Natural killer cell (primary cell): ENCODE data around the gene AVPI1. TPM values are rescaled to one million over a fixed set of nuclear protein-coding genes. Genes with fewer than 3 reads are reported as not detected.
A peak's percentile ranks its signal among the peaks of the same experiment; 100 is the strongest.
"Not testable (repeated sequence)": the region's sequence is repeated elsewhere in the genome, so short reads cannot be mapped to it uniquely, and the experiment has no call there.

Source experiments
- ATAC-seq, 3 donors: fragments of 150-1000 bp in 2 of 3; fragments of 200-7000 bp in 1 of 3; cut with Tn5 transposase; 1 replicate in 1 of 3; 2 replicates in 2 of 3; pipeline ENCODE4 v1.10.0; 2021; ENCODE audit warnings: mild to moderate bottlenecking in 2 of 3, moderate library complexity in 2 of 3
- DNase-seq, 2 donors: peaks; one replicate each; pipeline versions ENCODE4 v3.0.0 to v3.0.0-alpha.2; 2013 to 2021; ENCODE audit warnings: mixed read lengths in 1 of 2
- H3K27ac ChIP-seq: one replicate; pipeline ENCODE4 v1.5.1; 2013; ENCODE audit warnings: mild to moderate bottlenecking, low read length
- H3K27me3 ChIP-seq: one replicate; pipeline ENCODE4 v1.6.1; 2013; ENCODE audit warnings: low read length; ENCODE audit not compliant: control insufficient read depth, insufficient read depth
- H3K36me3 ChIP-seq: one replicate; pipeline ENCODE4 v1.6.1; 2013; ENCODE audit warnings: low read length; ENCODE audit not compliant: control insufficient read depth, insufficient read depth
- H3K4me1 ChIP-seq: one replicate; pipeline ENCODE4 v1.6.1; 2013; ENCODE audit warnings: low read length; ENCODE audit not compliant: control insufficient read depth, insufficient read depth
- H3K4me3 ChIP-seq: one replicate; pipeline ENCODE4 v1.5.1; 2013; ENCODE audit warnings: low read length
- H3K9me3 ChIP-seq: one replicate; pipeline ENCODE4 v1.6.1; 2013; ENCODE audit warnings: low read length; ENCODE audit not compliant: control insufficient read depth, insufficient read depth
- H3K27ac Mint-ChIP-seq, 2 donors: one replicate each; pipeline ENCODE4 v1.8.0; 2022; ENCODE audit warnings: mild to moderate bottlenecking in 2 of 2, mixed read lengths in 2 of 2, moderate library complexity in 1 of 2
- H3K27me3 Mint-ChIP-seq, 2 donors: one replicate each; pipeline ENCODE4 v1.8.0; 2022; ENCODE audit warnings: low read depth in 2 of 2, mixed read lengths in 2 of 2
- H3K36me3 Mint-ChIP-seq: one replicate; pipeline ENCODE4 v1.8.0; 2022; ENCODE audit warnings: mixed read lengths
- H3K4me1 Mint-ChIP-seq, 2 donors: one replicate each; pipeline ENCODE4 v1.8.0; 2022; ENCODE audit warnings: mixed read lengths in 2 of 2
- H3K4me3 Mint-ChIP-seq: one replicate; pipeline ENCODE4 v1.8.0; 2022; ENCODE audit warnings: mild to moderate bottlenecking, moderate library complexity, mixed read lengths
- H3K9me3 Mint-ChIP-seq, 2 donors: one replicate each; pipeline ENCODE4 v1.8.0; 2022; ENCODE audit warnings: mixed read lengths in 2 of 2
- WGBS: methylation state at CpG from one replicate; pipeline ENCODE4 v1.1.7; 2013; ENCODE audit warnings: missing lambda C conversion rate; ENCODE audit not compliant: insufficient coverage; 5-methylcytosine and 5-hydroxymethylcytosine counted together
- intact Hi-C: fragments of 100-400 bp; cut with micrococcal nuclease; formaldehyde crosslinking; loops from one replicate; pipeline ENCODE4 v1.14.2; 2022
- total RNA-seq, 4 donors: library from RNA; stranded (reverse); fragments of 120-200 nt in 1 of 4; gene quantifications; one replicate each; pipeline versions ENCODE4 v1.2.3 to v1.2.4, GENCODE V29; 2013 to 2022
- TF ChIP-seq, protein P1 (sequence below): fragments of 200-600 bp; IDR thresholded peaks from one replicate; pipeline ENCODE4 v1.8.0; 2022; ENCODE audit warnings: antibody characterized with exemption

AVPI1 gene
- total RNA-seq, 3 donors from 2014 or later (not counting 1 experiment from before 2014, with no cell fraction given) = 6.1 to 8.4 (median 6.8) TPM

DNA sequence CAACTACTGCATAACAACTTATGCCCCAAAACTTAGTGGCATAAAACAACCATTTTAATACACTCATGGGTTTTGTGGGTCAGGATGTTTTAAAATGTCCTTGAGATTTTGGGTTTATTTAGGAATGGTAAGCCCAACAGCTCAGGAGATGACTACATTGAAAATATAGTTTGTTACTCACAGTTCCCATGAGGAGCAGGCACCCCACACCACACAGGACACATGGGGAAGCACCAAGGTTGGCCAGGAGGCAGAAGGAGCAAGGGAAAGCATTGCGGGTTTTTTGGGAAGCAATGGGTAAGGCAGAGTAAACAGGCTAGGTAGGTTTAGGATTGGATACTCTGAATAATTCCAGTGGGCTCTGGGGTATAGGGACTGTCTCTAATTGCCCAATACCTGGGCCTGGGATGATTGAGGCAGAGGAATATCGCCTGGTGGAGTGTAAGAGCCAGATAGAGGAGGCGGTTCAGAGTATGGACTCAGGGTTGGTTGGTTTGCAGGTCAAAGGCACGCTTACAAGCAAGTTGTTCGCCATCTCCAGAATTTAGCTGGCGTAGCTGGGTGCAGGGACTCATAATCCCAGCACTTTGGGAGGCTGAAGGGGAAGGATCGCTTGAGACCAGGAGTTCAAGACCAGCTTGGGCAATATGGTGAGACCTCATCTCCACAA lies 16.5 kb upstream of the AVPI1 start:
- Histone ChIP-seq H3K36me3 (no peaks in the 10 kb centered on the region), H3K27ac (no peak overlapping the region), H3K4me3 (no peak overlapping the region), H3K9me3 (no peaks in the 10 kb centered on the region), H3K27me3 (no peaks in the 10 kb centered on the region), H3K4me1 (peaks cover 3% of the 10 kb centered on the region)
- DNase-seq = no peak
- Mint-ChIP-seq H3K36me3 (no peaks in the 10 kb centered on the region), H3K9me3 (no peaks in the 10 kb centered on the region), H3K4me3 (no peak overlapping the region), H3K27ac (no peak overlapping the region), H3K27me3 (peaks cover 0 to 7% of the 10 kb centered on the region in 2 donors), H3K4me1 (peaks cover 6 to 7% of the 10 kb centered on the region in 2 donors)
- ATAC-seq = no peak
- intact Hi-C loops = loop anchor here (5.0 kb wide), 1 partner anchor 339 kb away; no protein-coding TSS in a partner anchor
- WGBS = 85% methylated on average over 7 of the region's 7 CpGs
- TF ChIP-seq, protein P1, sequence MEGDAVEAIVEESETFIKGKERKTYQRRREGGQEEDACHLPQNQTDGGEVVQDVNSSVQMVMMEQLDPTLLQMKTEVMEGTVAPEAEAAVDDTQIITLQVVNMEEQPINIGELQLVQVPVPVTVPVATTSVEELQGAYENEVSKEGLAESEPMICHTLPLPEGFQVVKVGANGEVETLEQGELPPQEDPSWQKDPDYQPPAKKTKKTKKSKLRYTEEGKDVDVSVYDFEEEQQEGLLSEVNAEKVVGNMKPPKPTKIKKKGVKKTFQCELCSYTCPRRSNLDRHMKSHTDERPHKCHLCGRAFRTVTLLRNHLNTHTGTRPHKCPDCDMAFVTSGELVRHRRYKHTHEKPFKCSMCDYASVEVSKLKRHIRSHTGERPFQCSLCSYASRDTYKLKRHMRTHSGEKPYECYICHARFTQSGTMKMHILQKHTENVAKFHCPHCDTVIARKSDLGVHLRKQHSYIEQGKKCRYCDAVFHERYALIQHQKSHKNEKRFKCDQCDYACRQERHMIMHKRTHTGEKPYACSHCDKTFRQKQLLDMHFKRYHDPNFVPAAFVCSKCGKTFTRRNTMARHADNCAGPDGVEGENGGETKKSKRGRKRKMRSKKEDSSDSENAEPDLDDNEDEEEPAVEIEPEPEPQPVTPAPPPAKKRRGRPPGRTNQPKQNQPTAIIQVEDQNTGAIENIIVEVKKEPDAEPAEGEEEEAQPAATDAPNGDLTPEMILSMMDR = no peak

DNA sequence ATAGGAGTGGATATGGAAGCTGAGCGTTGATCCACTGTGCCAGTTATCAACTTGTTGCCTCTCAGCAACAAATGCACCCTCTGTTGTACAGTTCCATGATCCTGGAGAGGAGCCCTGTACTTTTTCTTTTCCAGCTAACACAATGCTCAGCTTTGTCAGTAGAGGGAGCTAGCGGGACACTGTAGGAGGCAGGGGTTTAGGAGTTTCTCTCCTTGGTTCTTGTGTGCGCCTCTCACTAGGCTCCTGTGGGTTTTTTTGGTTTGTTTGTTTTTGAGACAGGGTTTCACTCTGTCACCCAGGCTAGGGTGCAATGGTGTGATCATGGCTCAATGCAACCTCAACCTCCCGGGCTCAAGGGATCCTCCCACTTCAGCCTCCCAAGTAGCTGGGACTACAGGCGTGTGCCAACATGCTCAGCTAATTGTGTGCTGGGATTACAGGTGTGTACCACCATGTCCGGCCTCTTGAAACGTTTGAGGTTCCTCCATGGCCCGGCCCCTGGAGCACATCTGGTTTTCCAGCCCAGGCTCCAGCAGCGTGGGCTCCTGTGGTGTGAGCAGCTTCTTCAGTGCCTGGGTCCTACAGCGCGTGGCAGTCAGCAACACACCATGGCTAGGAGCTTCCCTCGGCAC lies 14.5 kb upstream of the AVPI1 start:
- Histone ChIP-seq H3K27me3 (no peaks in the 10 kb centered on the region), H3K36me3 (no peaks in the 10 kb centered on the region), H3K27ac (no peak overlapping the region), H3K4me1 (peaks cover 3% of the 10 kb centered on the region), H3K9me3 (no peaks in the 10 kb centered on the region), H3K4me3 (no peak overlapping the region)
- TF ChIP-seq, protein P1 = peak; percentile 73
- H3K4me1 Mint-ChIP-seq = peaks cover 6 to 7% of the 10 kb centered on the region in 2 donors
- peak in 1 of 2 donors; percentile 81 for DNase-seq
- no peaks in the 10 kb centered on the region for H3K36me3 Mint-ChIP-seq
- peak; percentile 88 to 97 (median 97) for ATAC-seq
- WGBS = 48% methylated on average over 12 of the region's 12 CpGs
- H3K27me3 Mint-ChIP-seq = peaks cover 0 to 5% of the 10 kb centered on the region in 2 donors
- H3K9me3 Mint-ChIP-seq = no peaks in the 10 kb centered on the region
- intact Hi-C loops = loop anchor here (1.0 to 5.0 kb wide), 2 partner anchors 30 to 341 kb away; no protein-coding TSS in a partner anchor
- no peak overlapping the region for H3K4me3 Mint-ChIP-seq
- H3K27ac Mint-ChIP-seq = no peak overlapping the region

DNA sequence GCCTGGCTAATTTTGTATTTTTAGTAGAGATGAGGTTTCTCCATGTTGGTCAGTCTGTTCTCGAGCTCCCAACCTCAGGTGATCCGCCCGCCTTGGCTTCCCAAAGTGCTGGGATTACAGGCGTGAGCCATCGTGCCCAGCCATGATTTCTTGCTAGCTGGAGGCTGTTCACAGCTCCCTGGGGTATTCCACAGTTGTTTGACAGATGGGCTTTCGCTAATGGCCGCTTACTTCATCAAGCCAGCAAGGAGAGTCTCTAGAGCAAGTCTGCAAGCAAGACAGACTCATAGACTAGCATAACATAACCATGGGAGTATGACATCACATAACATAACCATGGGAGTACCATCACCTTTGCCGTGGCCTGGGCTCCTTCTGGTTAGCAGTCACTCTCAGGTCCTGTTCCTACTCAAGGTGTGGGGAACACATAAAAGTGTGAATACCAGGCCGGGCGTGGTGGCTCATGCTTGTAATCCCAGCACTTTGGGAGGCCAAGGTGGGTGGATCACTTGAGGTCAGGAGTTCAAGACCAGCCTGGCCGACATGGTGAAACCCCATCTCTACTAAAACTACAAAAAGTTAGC lies 11.1 kb upstream of the AVPI1 start:
- H3K27me3 Mint-ChIP-seq, H3K9me3 Mint-ChIP-seq, H3K36me3 ChIP-seq, H3K9me3 ChIP-seq, intact Hi-C loops, H3K36me3 Mint-ChIP-seq, H3K4me3 ChIP-seq, H3K27me3 ChIP-seq, DNase-seq, H3K4me3 Mint-ChIP-seq, ATAC-seq, H3K4me1 Mint-ChIP-seq, H3K27ac ChIP-seq, H3K4me1 ChIP-seq, H3K27ac Mint-ChIP-seq: not testable (repeated sequence)
- 80% methylated on average over 10 of the region's 11 CpGs for WGBS

DNA sequence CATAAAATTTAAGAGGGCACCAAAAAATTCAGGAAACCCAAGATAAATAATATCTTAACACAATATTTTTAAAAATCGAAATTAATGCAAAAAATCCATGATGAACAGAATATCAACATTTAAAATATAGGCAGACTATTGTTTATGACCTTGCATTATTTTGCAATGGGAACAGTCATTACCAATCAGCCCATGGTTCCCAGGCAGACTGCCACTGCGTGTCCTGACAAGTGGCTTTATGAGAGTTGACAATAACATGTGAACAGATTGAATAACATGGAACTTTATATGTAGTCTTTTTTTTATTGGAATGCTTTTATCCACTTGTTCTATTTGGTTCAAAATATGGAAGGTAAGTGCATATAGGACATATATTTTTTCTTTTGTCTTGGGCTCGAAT lies 3.1 kb upstream of the AVPI1 start:
- Histone ChIP-seq H3K27me3 (no peaks in the 10 kb centered on the region), H3K4me1 (peaks cover 15% of the 10 kb centered on the region), H3K36me3 (no peaks in the 10 kb centered on the region), H3K4me3 (no peak overlapping the region), H3K27ac (no peak overlapping the region), H3K9me3 (no peaks in the 10 kb centered on the region)
- H3K27me3 Mint-ChIP-seq = no peaks in the 10 kb centered on the region
- DNase-seq = no peak
- intact Hi-C loops = no loop called here
- no peaks in the 10 kb centered on the region for H3K36me3 Mint-ChIP-seq
- no peaks in the 10 kb centered on the region for H3K9me3 Mint-ChIP-seq
- TF ChIP-seq, protein P1 = no peak
- no peak for ATAC-seq
- H3K4me3 Mint-ChIP-seq = no peak overlapping the region
- no peak overlapping the region for H3K27ac Mint-ChIP-seq
- peaks cover 9 to 18% of the 10 kb centered on the region in 2 donors for H3K4me1 Mint-ChIP-seq
- WGBS = 84% methylated on average over 3 of the region's 3 CpGs
